Peyer's patch (tissue), 4 donors: ENCODE measurements around the gene CDCA3. TPM values are rescaled to one million over a fixed set of nuclear protein-coding genes. Genes with fewer than 3 reads are reported as not detected.
A peak's percentile ranks its signal among the peaks of the same experiment; 100 is the strongest.
"Not testable (repeated sequence)": the region's sequence is repeated elsewhere in the genome, so short reads cannot be mapped to it uniquely, and the experiment has no call there.

Experiments
- DNase-seq, 3 donors: peaks; one replicate each; pipeline ENCODE4 v3.0.0-alpha.2; 2017 to 2019
- H3K27ac ChIP-seq, 4 donors: fragments of 200-600 bp; sonication (generic); one replicate each; pipeline ENCODE4 v1.5.1; 2016 to 2019
- H3K27me3 ChIP-seq, 2 donors: fragments of 200-600 bp; sonication (generic); one replicate each; pipeline ENCODE4 v1.5.1; 2019
- H3K36me3 ChIP-seq, 3 donors: fragments of 200-600 bp; sonication (generic); one replicate each; pipeline ENCODE4 v1.5.1; 2016 to 2019
- H3K4me1 ChIP-seq, 4 donors: fragments of 200-600 bp; sonication (generic); one replicate each; pipeline ENCODE4 v1.5.1; 2016 to 2019
- H3K4me3 ChIP-seq, 4 donors: fragments of 200-600 bp; sonication (generic); 1 replicate in 3 of 4; 2 replicates in 1 of 4; pipeline ENCODE4 v1.5.1; 2016 to 2019; ENCODE audit warnings: mild to moderate bottlenecking in 1 of 4
- H3K9me3 ChIP-seq, 4 donors: fragments of 200-600 bp; sonication (generic); one replicate each; pipeline ENCODE4 v1.5.1; 2016 to 2019; ENCODE audit warnings: mild to moderate bottlenecking in 1 of 4
- CTCF ChIP-seq, 6 experiments: fragments of 450-650 bp in 4 of 6; fragments of 200-600 bp in 2 of 6; sonication (generic) in 1 of 6; IDR thresholded peaks; one replicate each; pipeline ENCODE4 v1.5.1; 2017 to 2019; ENCODE audit warnings: antibody characterized with exemption in 6 of 6, mild to moderate bottlenecking in 3 of 6, moderate library complexity in 1 of 6
- POLR2A ChIP-seq, 2 donors: fragments of 450-650 bp; IDR thresholded peaks; one replicate each; pipeline ENCODE4 v1.5.1; 2017; ENCODE audit warnings: antibody characterized with exemption in 2 of 2, mild to moderate bottlenecking in 2 of 2, moderate library complexity in 2 of 2
- total RNA-seq, 4 donors: library from RNA; depleted of rRNA; stranded (reverse); fragments of >200 nt; gene quantifications; one replicate each; pipeline ENCODE4 v1.1.0, GENCODE V29; 2016

The CDCA3 gene
- total RNA-seq, 4 donors from 2014 or later = 44.2 to 51.2 (median 46.3) TPM

- Histone ChIP-seq H3K27ac (peak overlapping the region; percentile 82 to 91 (median 87)), H3K27me3 (no peaks in the 10 kb centered on the region), H3K4me1 (peaks cover 0 to 3% (median 0%) of the 10 kb centered on the region in 4 donors), H3K9me3 (no peaks in the 10 kb centered on the region), H3K4me3 (peak overlapping the region; percentile 43 to 62 (median 47)), H3K36me3 (no peaks in the 10 kb centered on the region)
- TF ChIP-seq CTCF (IDR thresholded peaks at IDR 0.05) = no peak
- TF ChIP-seq POLR2A (IDR thresholded peaks at IDR 0.05) = no peak
- DNase-seq = no peak
Observed at GRCh38 chr12:6891646-6892001, 40.5 kb upstream of the CDCA3 start.

DNA sequence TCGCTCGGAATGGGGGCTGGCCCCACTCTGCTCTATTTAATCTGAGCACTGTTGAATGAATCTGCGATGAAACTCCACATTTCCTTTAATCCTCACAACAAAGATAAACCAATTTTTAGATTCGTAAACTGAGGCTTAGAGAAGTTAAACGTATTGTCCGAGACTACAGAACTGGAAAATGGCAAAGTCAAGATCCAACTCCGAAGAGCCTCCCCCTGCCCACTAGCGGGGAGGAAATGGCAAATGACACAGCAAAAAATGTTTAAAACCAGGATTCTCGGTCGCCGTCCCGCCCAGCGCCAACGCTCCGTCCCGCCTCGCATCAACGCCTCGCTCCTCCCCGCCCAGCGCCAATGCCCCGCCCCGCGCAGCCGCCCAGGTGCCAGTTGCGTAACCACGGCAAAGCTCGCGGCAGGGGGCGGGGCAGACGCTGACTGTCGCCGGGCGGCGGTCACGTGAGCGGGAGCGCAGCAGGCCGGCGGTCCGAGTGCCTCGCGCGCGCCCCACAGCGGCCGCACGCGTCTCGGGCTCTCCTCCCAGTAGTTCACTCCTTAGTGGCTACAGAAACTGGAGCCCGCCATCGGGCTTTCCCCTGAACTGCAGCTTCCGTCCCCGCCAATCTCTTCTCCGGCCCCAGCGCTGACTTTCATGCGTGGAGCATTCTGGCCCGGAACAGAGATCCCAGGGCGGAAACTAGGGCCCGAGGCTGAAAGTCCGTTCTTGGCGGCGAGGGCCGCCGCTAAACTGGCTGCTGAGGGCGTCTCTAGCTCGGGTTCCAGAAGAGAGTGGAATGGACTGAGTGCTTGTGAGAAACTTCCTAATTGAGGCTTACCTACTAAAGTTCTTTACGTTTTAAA, 39.9 kb upstream of the CDCA3 start:
- Histone ChIP-seq H3K9me3 (no peaks in the 10 kb centered on the region), H3K36me3 (no peaks in the 10 kb centered on the region), H3K27me3 (no peaks in the 10 kb centered on the region), H3K4me3 (peak overlapping the region; percentile 43 to 62 (median 47)), H3K27ac (peak overlapping the region; percentile 82 to 91 (median 87)), H3K4me1 (peaks cover 0 to 3% (median 0%) of the 10 kb centered on the region in 4 donors)
- TF ChIP-seq CTCF (IDR thresholded peaks at IDR 0.05) (peak; percentile 92 to 98 (median 94)), POLR2A (IDR thresholded peaks at IDR 0.05) (peak; percentile 43 to 54)
- peak; percentile 99 for DNase-seq

DNA sequence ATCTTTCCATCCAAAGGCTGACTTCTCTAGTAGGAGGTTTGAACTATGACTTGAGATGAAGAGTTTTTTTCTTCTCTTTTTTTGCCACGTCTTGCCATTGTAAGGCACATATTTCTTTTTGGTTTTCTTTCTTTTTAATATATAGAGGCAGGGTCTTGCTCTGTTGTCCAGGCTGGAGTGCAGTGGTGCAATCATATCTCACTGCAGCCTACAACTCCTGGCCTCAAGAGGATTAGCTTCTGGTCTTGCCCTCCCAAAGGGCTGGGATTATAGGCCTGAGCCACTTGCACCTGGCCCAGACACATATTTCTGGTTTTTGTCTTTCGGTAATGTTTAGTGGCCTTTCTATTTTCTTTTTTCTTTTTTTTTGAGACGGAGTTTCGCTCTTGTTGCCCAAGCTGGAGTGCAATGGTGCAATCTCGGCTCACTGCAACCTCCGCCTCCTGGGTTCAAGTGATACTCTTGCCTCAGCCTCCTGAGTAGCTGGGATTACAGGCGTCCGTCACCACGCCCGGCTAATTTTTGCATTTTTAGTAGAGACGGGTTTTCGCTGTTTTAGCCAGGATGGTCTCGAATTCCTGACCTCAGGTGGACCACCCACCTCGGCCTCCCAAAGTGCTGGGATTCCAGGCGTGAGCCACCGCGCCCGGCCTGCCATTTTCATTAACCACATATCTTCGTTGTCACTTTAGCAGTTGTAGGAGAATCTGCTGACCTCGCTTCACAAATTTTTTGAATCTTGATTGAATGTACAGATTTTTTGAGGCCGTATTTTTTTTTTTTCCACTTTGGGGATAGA, 38.9 kb upstream of the CDCA3 start:
- H3K36me3 ChIP-seq, DNase-seq, H3K9me3 ChIP-seq, H3K27me3 ChIP-seq, H3K4me1 ChIP-seq, H3K4me3 ChIP-seq: not testable (repeated sequence)
- H3K27ac ChIP-seq = peak overlapping the region; percentile 64 to 91 (median 87)

- not testable (repeated sequence) for H3K9me3 ChIP-seq, H3K36me3 ChIP-seq, DNase-seq, H3K4me1 ChIP-seq, H3K27ac ChIP-seq, H3K27me3 ChIP-seq, H3K4me3 ChIP-seq
Observed at GRCh38 chr12:6888794-6889193, 37.7 kb upstream of the CDCA3 start.

DNA sequence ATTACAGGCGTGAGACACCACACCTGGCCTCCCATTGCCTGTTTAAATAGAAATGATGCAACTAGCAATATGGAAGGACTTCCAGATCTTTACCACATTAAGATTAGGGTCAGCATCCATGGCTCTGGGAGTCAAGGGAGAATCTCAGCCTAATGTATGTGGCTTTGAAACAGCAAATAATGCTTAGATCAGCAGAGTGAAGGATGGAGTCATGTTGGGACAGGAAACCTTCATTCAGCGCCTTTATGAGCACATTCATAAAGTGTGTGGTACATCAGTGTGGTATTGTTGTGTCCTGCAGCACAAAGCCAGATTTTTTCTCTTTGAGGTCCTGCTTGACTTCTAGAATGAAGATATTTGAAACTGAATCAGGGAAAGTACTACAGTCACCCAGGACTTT, 37.3 kb upstream of the CDCA3 start:
- Histone ChIP-seq H3K27ac (no peak overlapping the region), H3K9me3 (no peaks in the 10 kb centered on the region), H3K27me3 (no peaks in the 10 kb centered on the region), H3K36me3 (peaks cover 0 to 12% (median 0%) of the 10 kb centered on the region in 3 donors), H3K4me3 (no peak overlapping the region), H3K4me1 (peaks cover 0 to 3% (median 0%) of the 10 kb centered on the region in 4 donors)
- TF ChIP-seq CTCF (IDR thresholded peaks at IDR 0.05) (no peak), POLR2A (IDR thresholded peaks at IDR 0.05) (no peak)
- DNase-seq = no peak

GRCh38 chr12:6887460-6887859, 36.4 kb upstream of the CDCA3 start:
- DNase-seq = no peak
- Histone ChIP-seq H3K9me3 (no peaks in the 10 kb centered on the region), H3K27ac (no peak overlapping the region), H3K36me3 (peaks cover 0 to 12% (median 0%) of the 10 kb centered on the region in 3 donors), H3K27me3 (no peaks in the 10 kb centered on the region), H3K4me1 (peaks cover 0 to 3% (median 0%) of the 10 kb centered on the region in 4 donors), H3K4me3 (no peak overlapping the region)
- no peak for TF ChIP-seq CTCF (IDR thresholded peaks at IDR 0.05)
- TF ChIP-seq POLR2A (IDR thresholded peaks at IDR 0.05) = no peak

- H3K27me3 ChIP-seq, H3K4me1 ChIP-seq, H3K4me3 ChIP-seq, H3K9me3 ChIP-seq, DNase-seq, H3K27ac ChIP-seq: not testable (repeated sequence)
- peaks cover 0 to 12% (median 0%) of the 10 kb centered on the region in 3 donors for H3K36me3 ChIP-seq
Observed at GRCh38 chr12:6886206-6886999, 35.3 kb upstream of the CDCA3 start.
